ENCODE measurements around the gene BTNL3.

- no peak for TF ChIP-seq EZH2 (IDR thresholded peaks at IDR 0.05; ENCODE audit: borderline replicate concordance)
- TF ChIP-seq EZH2phosphoT487 (IDR thresholded peaks at IDR 0.05; ENCODE audit: low read depth, severe bottlenecking, unreplicated experiment), result no peak
- TF ChIP-seq, protein P1, sequence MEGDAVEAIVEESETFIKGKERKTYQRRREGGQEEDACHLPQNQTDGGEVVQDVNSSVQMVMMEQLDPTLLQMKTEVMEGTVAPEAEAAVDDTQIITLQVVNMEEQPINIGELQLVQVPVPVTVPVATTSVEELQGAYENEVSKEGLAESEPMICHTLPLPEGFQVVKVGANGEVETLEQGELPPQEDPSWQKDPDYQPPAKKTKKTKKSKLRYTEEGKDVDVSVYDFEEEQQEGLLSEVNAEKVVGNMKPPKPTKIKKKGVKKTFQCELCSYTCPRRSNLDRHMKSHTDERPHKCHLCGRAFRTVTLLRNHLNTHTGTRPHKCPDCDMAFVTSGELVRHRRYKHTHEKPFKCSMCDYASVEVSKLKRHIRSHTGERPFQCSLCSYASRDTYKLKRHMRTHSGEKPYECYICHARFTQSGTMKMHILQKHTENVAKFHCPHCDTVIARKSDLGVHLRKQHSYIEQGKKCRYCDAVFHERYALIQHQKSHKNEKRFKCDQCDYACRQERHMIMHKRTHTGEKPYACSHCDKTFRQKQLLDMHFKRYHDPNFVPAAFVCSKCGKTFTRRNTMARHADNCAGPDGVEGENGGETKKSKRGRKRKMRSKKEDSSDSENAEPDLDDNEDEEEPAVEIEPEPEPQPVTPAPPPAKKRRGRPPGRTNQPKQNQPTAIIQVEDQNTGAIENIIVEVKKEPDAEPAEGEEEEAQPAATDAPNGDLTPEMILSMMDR (IDR thresholded peaks at IDR 0.05; ENCODE audit: poor library complexity), result no peak
Measured at GRCh38 chr5:181045316-181045715, 56.7 kb downstream of the BTNL3 start.
